T-cell (primary cell): Measurements from ENCODE around the gene PNKD. TPM values are rescaled to one million over a fixed set of nuclear protein-coding genes. Genes with fewer than 3 reads are reported as not detected.

Experiments used
- ATAC-seq, 4 experiments: fragments of 200-7000 bp in 3 of 4; fragments of 150-1000 bp in 1 of 4; cut with Tn5 transposase; replicated peaks in 1 of 4; 1 replicate in 3 of 4; 2 replicates in 1 of 4; pipeline ENCODE4 v1.10.0; 2021; ENCODE audit warnings: moderate library complexity in 3 of 4, mild to moderate bottlenecking in 2 of 4, moderate number of reproducible peaks in 1 of 4
- CTCF ChIA-PET, 2 donors: fragments of 300-600 bp; sonication (Branson Sonifier 250); formaldehyde crosslinking; loops; one replicate each; lab custom pipeline; 2022; ENCODE audit warnings: antibody characterized with exemption in 2 of 2; lab: Charles Lee
- POLR2A ChIA-PET, 2 donors: fragments of 300-600 bp; sonication (Branson Sonifier 250); formaldehyde crosslinking; loops; one replicate each; lab custom pipeline; 2022; ENCODE audit warnings: antibody characterized with exemption in 2 of 2; lab: Charles Lee
- DNase-seq, 35 experiments: peaks; one replicate each; pipeline versions ENCODE4 v3.0.0 to v3.0.0-alpha.2; 2013 to 2023
- H3K27ac ChIP-seq: one replicate; pipeline ENCODE4 v1.5.1; 2013; ENCODE audit warnings: low read length
- H3K27me3 ChIP-seq, 2 experiments: replicated peaks in 1 of 2; 1 replicate in 1 of 2; 2 replicates in 1 of 2; pipeline versions ENCODE4 v1.6.1 to v1.7.0; 2013; ENCODE audit warnings: low read length in 1 of 2, mixed read lengths in 1 of 2; ENCODE audit not compliant: control insufficient read depth in 2 of 2, insufficient read depth in 2 of 2; ENCODE audit errors: extremely low read depth in 1 of 2
- H3K36me3 ChIP-seq, 2 donors: 1 replicate in 1 of 2; 2 replicates in 1 of 2; pipeline versions ENCODE4 v1.6.1 to v1.7.0; 2013; ENCODE audit warnings: low read length in 1 of 2; ENCODE audit not compliant: control insufficient read depth in 2 of 2, insufficient read depth in 1 of 2; ENCODE audit errors: extremely low read depth in 1 of 2
- H3K4me1 ChIP-seq, 2 experiments: 1 replicate in 1 of 2; 2 replicates in 1 of 2; pipeline versions ENCODE4 v1.6.1 to v1.7.0; 2013; ENCODE audit warnings: low read length in 2 of 2, mixed read lengths in 1 of 2; ENCODE audit not compliant: insufficient read depth in 2 of 2, control insufficient read depth in 1 of 2; ENCODE audit errors: extremely low read depth in 1 of 2
- H3K4me3 ChIP-seq, 2 donors: 1 replicate in 1 of 2; 2 replicates in 1 of 2; pipeline versions ENCODE4 v1.5.1 to v1.7.0; 2013; ENCODE audit warnings: mild to moderate bottlenecking in 2 of 2, low read length in 1 of 2, moderate library complexity in 1 of 2; ENCODE audit not compliant: control insufficient read depth in 1 of 2; ENCODE audit errors: extremely low read depth in 1 of 2
- H3K9me3 ChIP-seq: 2 replicates; pipeline ENCODE4 v1.7.0; 2013
- H3K27ac Mint-ChIP-seq, 2 donors: one replicate each; pipeline ENCODE4 v1.8.0; 2020 to 2021; ENCODE audit warnings: mild to moderate bottlenecking in 2 of 2, mixed read lengths in 2 of 2
- H3K27me3 Mint-ChIP-seq, 2 donors: one replicate each; pipeline ENCODE4 v1.8.0; 2021 to 2022; ENCODE audit warnings: mixed read lengths in 2 of 2
- H3K36me3 Mint-ChIP-seq: one replicate; pipeline ENCODE4 v1.8.0; 2021; ENCODE audit warnings: mixed read lengths
- H3K4me1 Mint-ChIP-seq, 3 donors: one replicate each; pipeline ENCODE4 v1.8.0; 2020 to 2022; ENCODE audit warnings: mixed read lengths in 3 of 3, mild to moderate bottlenecking in 1 of 3
- H3K4me3 Mint-ChIP-seq, 3 donors: one replicate each; pipeline ENCODE4 v1.8.0; 2020 to 2022; ENCODE audit warnings: mild to moderate bottlenecking in 3 of 3, mixed read lengths in 3 of 3, moderate library complexity in 3 of 3
- H3K9me3 Mint-ChIP-seq, 3 donors: one replicate each; pipeline ENCODE4 v1.8.0; 2020 to 2022; ENCODE audit warnings: mixed read lengths in 3 of 3
- WGBS: methylation state at CpG from one replicate; pipeline ENCODE4 v1.1.5; 2013; ENCODE audit warnings: missing lambda C conversion rate; ENCODE audit not compliant: insufficient coverage; 5-methylcytosine and 5-hydroxymethylcytosine counted together
- total RNA-seq, 35 experiments: library from RNA in 6 of 35; stranded (reverse) in 6 of 35; fragments of 120-200 nt in 1 of 35; gene quantifications; one replicate each; pipeline versions ENCODE4 v1.2.1 to v1.2.4 and lab custom pipeline; 2013 to 2026

PNKD gene
- total RNA-seq, 5 donors from 2014 or later (not counting 1 experiment from before 2014, with no cell fraction given) = 17.4 to 33.1 (median 30.6) TPM

DNA sequence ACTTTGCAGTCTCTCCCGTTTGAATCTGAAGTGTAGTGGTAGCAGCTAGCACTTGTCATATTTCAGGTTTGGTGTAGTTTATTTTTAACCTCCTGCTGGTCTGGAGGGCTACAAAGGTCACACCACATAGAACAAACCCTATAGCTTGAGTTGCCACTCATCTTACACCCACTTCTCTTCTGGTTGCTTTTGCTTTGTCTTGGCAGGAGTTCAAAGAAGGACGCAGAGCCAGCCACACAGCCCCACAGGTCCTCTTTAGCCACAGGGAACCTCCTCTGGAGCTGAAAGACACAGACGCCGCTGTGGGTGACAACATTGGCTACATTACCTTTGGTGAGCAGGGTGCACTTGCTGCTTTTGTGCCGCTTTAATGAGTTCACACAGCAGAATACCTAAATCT, 25.1 kb upstream of the PNKD start:
- Histone ChIP-seq H3K9me3 (no peaks in the 10 kb centered on the region), H3K36me3 (peaks cover 42 to 96% of the 10 kb centered on the region in 2 donors), H3K27ac (peak overlapping the region; percentile 36), H3K27me3 (no peaks in the 10 kb centered on the region), H3K4me1 (peaks cover 5 to 6% of the 10 kb centered on the region in 2 experiments), H3K4me3 (no peak overlapping the region)
- CTCF ChIA-PET = interaction anchor here in 1 of 2 donors (0.9 kb wide), 1 partner anchor 12 kb away, joined by 3 read pairs; no protein-coding TSS in a partner anchor
- Mint-ChIP-seq H3K4me1 (peaks cover 23 to 41% (median 34%) of the 10 kb centered on the region in 3 donors), H3K36me3 (peaks cover 60% of the 10 kb centered on the region), H3K4me3 (no peak overlapping the region), H3K27me3 (no peaks in the 10 kb centered on the region), H3K27ac (peak overlapping the region; percentile 27 to 81), H3K9me3 (no peaks in the 10 kb centered on the region)
- POLR2A ChIA-PET = interaction anchor here (0.6 to 1.7 kb wide), 5 partner anchors 14 to 338 kb away, joined by 3 to 5 read pairs (median 3); no protein-coding TSS in a partner anchor
- ATAC-seq (no peak), DNase-seq (peak in 1 of 35 experiments; percentile 8)
- WGBS = 40% methylated on average over 3 of the region's 5 CpGs

DNA sequence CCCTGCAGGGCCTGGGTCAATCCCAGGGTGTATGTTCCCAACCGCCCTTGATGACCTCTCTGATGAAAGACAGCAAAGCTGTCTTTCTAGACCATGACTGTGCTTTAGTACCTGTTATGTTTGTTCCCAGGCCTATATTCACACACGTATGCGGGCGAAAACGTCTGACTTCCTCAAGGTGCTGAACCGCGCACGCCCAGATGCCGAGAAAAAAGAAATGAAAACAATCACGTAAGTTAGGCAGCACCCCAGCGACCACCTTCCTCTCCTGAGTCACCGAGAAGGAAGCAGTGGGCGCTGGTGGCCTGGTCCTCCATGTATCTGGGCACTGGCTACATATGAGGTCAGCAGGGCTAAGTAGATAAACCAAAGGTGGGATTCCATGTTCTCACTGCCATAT, 20.6 kb upstream of the PNKD start:
- POLR2A ChIA-PET = interaction anchor here in 1 of 2 donors (0.5 kb wide), 1 partner anchor 24 kb away, joined by 6 read pairs; no protein-coding TSS in a partner anchor
- H3K4me3 Mint-ChIP-seq = no peak overlapping the region
- no peak for DNase-seq

DNA sequence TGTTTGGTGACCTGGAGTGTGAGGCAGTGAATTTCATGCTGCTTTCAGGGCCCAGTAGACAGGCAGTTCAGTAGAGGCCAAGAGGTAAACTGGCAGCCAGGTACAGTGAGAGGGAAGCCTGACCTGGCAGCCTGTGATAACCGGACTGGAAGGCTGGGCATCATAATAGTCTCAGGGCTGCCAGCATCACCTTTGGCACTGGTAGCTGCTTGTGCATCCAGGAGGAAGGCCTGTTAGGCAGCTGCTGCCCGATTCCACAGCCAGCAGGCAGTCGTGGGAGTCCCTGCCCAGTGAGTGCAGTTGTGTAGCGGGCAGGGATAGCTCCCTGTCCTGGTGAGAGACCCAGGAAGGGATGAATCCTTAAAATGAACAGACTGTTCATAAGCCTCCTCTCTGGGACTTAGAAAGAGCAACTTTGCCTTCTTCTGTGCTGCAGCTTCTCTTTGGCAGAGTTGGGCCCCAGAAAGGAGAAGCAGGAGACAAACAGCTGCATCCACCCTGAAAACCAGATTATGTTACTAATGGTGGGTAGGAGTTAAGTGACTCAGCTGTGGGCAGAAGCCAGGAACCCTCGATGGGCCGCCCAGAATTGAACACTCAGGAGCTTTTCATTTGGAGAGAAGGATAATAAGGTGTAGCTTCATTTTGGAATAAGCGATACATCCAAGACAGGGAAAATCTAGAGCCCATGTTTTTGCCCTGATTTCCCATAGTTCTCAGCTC, 17.6 kb upstream of the PNKD start:
- H3K36me3 Mint-ChIP-seq = peaks cover 55% of the 10 kb centered on the region
- no peak overlapping the region for H3K4me3 Mint-ChIP-seq
- Histone ChIP-seq H3K4me3 (no peak overlapping the region), H3K36me3 (peaks cover 47 to 88% of the 10 kb centered on the region in 2 donors), H3K27me3 (no peaks in the 10 kb centered on the region), H3K9me3 (no peaks in the 10 kb centered on the region), H3K27ac (no peak overlapping the region), H3K4me1 (peaks cover 2 to 9% of the 10 kb centered on the region in 2 experiments)
- H3K27me3 Mint-ChIP-seq = no peaks in the 10 kb centered on the region
- 72% methylated on average over 7 of the region's 7 CpGs for WGBS
- no peaks in the 10 kb centered on the region for H3K9me3 Mint-ChIP-seq
- CTCF ChIA-PET = interaction anchor here (0.5 to 1.0 kb wide), 4 partner anchors 9 to 1561 kb away, joined by 3 to 6 read pairs (median 4); partner anchors contain the start of genes AAMP (in 1 of the 2) and PNKD (in 1 of the 2)
- POLR2A ChIA-PET = interaction anchor here (0.5 to 1.2 kb wide), 4 partner anchors 10 to 80 kb away, joined by 3 to 14 read pairs (median 6); no protein-coding TSS in a partner anchor
- DNase-seq (no peak), ATAC-seq (no peak)
- peak overlapping the region in 1 of 2 donors; percentile 27 for H3K27ac Mint-ChIP-seq
- peaks cover 12 to 16% (median 15%) of the 10 kb centered on the region in 3 donors for H3K4me1 Mint-ChIP-seq

More for the DNA sequence above, 20.6 kb upstream of the PNKD start:
- Mint-ChIP-seq H3K9me3 (no peaks in the 10 kb centered on the region), H3K27ac (peak overlapping the region; percentile 55 to 77), H3K4me1 (peaks cover 6 to 12% (median 8%) of the 10 kb centered on the region in 3 donors), H3K36me3 (peaks cover 59% of the 10 kb centered on the region), H3K27me3 (no peaks in the 10 kb centered on the region)
- 96% methylated on average over 13 of the region's 13 CpGs for WGBS
- no peak for ATAC-seq
- no peaks in the 10 kb centered on the region for H3K27me3 ChIP-seq
- CTCF ChIA-PET = no interaction called here
- no peak overlapping the region for H3K4me3 ChIP-seq
- peaks cover 59 to 99% of the 10 kb centered on the region in 2 donors for H3K36me3 ChIP-seq
- H3K27ac ChIP-seq = no peak overlapping the region
- no peaks in the 10 kb centered on the region for H3K9me3 ChIP-seq
- H3K4me1 ChIP-seq = no peaks in the 10 kb centered on the region

DNA sequence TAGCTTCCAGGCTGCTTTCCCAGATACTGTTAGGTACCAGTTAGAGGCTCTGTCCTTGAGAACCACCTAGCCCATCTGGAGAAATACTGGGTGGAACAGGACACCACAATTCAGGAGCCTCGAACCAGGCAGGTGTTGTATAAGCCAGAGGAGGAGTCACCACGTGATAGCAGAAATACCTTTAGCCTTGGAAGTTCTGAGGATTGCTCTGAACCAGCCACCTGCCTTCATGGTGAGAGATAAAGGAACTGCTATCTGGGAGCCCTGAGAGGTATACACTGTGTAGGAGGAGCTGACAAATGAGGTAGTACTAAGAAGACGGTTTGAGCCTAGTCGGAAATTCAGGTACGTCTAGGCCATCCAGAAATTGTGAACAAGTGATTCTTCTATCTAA, 17.1 kb upstream of the PNKD start:
- no peak for ATAC-seq
- WGBS = 93% methylated on average over 4 of the region's 5 CpGs

DNA sequence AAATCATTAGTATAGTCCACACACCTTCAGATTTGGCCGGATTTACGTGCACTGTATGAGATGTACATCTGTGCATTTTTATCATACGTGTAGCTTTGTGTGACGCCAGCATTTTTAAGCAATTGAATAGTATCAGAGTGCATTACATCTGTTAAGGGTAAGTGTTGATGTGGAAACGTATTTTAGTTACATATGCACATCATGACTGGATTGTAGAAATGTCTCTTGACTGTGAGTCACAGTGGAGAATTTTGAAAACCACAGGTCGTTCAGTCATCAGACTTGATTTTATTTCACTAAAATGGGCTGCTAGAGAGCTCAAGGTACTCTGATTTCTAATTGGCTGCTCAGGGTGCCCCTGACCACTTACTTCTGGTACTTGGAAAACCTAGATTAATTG, 14.9 kb upstream of the PNKD start:
- no peak for ATAC-seq
- Histone ChIP-seq H3K27ac (no peak overlapping the region), H3K27me3 (no peaks in the 10 kb centered on the region), H3K36me3 (peaks cover 22 to 60% of the 10 kb centered on the region in 2 donors), H3K4me3 (no peak overlapping the region), H3K9me3 (no peaks in the 10 kb centered on the region), H3K4me1 (peaks cover 2 to 28% of the 10 kb centered on the region in 2 experiments)
- ChIA-PET POLR2A (interaction anchor here in 1 of 2 donors (0.6 kb wide), 1 partner anchor 13 kb away, joined by 6 read pairs; no protein-coding TSS in a partner anchor), CTCF (interaction anchor here (0.6 to 1.5 kb wide), 6 partner anchors 17 to 35 kb away, joined by 3 to 6 read pairs (median 4); no protein-coding TSS in a partner anchor)
- Mint-ChIP-seq H3K36me3 (peaks cover 33% of the 10 kb centered on the region), H3K27me3 (no peaks in the 10 kb centered on the region), H3K27ac (peak overlapping the region in 1 of 2 donors; percentile 19), H3K9me3 (no peaks in the 10 kb centered on the region), H3K4me3 (no peak overlapping the region), H3K4me1 (peaks cover 13 to 31% (median 19%) of the 10 kb centered on the region in 3 donors)
- no peak for DNase-seq
- WGBS = 75% methylated on average over 2 of the region's 6 CpGs

More for the DNA sequence above, 17.1 kb upstream of the PNKD start:
- no peaks in the 10 kb centered on the region for H3K27me3 Mint-ChIP-seq
- Histone ChIP-seq H3K4me3 (no peak overlapping the region), H3K27ac (no peak overlapping the region), H3K36me3 (peaks cover 41 to 82% of the 10 kb centered on the region in 2 donors), H3K4me1 (peaks cover 2 to 15% of the 10 kb centered on the region in 2 experiments), H3K27me3 (no peaks in the 10 kb centered on the region), H3K9me3 (no peaks in the 10 kb centered on the region)
- H3K9me3 Mint-ChIP-seq = no peaks in the 10 kb centered on the region
- H3K4me1 Mint-ChIP-seq = peaks cover 14 to 19% (median 16%) of the 10 kb centered on the region in 3 donors
- peak overlapping the region in 1 of 2 donors; percentile 31 for H3K27ac Mint-ChIP-seq
- POLR2A ChIA-PET = interaction anchor here (0.5 to 1.2 kb wide), 5 partner anchors 10 to 80 kb away, joined by 3 to 14 read pairs (median 5); no protein-coding TSS in a partner anchor
- peaks cover 51% of the 10 kb centered on the region for H3K36me3 Mint-ChIP-seq
- no peak overlapping the region for H3K4me3 Mint-ChIP-seq
- DNase-seq = no peak
- CTCF ChIA-PET = interaction anchor here (0.6 to 1.0 kb wide), 5 partner anchors 9 to 1598 kb away, joined by 3 to 5 read pairs (median 3); no protein-coding TSS in a partner anchor
